NOMO-1 (cell line): ENCODE results near the gene TFDP2.

ENCODE experiments used
- DNase-seq, 2 experiments: peaks; one replicate each; lab custom pipeline; 2025; ENCODE audit not compliant: unreplicated experiment in 2 of 2; lab: John Stamatoyannopoulos, UW

TFDP2 gene

DNA sequence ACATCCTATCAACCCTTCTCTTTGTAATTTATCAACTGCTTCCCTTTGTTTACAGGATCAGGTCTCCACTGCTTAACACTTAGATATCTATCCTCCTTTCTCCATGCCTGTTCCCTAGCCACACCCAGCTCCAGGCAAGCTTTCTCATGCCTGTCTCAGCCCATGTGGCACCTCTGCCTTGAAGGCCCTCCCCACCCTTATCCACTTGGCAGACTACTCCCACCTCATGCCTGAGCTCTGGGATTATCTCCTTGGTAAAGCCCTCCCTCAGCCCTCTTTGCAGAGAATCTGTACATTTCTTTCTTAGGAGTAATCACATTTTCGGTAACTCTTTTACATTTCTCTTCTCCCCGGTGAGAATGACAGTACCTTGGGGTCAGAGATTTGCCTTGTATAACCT lies 176.9 kb downstream of the TFDP2 start:
- no peak for DNase-seq

DNA sequence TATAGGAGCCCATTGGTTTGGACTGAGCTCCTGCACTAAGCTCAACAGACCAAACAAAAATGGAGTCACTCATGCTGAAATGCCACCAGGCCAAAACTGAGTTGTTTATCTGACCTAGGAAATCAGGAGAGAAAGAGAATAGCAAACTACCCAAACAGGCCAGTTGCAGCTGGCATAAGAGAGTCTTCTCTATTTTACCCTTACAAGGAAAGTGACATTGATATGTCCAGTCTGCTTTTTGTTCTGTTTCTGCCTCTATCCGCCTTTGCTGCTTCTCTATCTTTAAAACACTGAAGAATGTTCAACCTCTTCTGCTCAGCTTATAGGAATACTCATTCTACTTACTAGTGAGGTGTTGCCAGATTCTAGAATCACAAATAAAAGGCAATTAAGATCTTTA lies 177.8 kb downstream of the TFDP2 start:
- no peak for DNase-seq

DNA sequence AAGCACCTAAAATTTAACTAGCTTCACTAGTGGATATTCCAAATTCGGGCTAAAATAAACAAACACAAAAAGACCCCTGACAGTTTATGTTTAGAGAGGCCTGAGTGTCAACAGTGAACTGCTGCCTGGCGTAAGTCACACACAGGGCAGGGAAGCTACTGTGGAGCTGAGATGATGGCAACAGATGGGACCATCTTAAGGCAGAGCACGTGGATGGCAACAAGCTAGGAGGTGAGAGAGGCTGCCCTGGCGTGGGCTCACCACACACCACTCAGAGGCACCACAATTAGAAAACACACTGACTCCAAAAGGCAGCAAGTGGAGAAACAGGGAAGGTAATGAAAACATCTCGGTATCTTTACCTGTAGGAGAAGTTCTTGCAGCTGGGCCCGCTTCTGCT lies 179.6 kb downstream of the TFDP2 start:
- DNase-seq: no peak

DNA sequence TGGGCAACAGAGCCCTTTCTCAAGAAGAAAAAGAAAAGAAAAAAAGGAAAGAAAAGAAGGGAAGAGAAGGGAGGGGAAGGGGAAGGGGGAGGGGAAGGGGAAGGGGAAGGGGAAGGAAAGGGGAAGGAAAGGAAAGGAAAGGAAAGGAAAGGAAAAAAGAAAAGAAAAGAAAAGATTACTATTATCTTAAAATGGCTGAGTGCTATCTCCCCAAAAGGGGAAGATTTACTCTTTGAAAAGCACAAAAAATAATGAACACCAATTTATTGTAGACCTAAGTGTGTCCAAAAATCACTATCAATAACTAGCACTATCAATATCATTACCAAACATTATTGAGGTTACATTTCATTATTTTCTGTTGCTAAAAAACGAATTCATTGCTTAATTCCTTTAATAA lies 183.9 kb downstream of the TFDP2 start:
- DNase-seq: no peak

DNA sequence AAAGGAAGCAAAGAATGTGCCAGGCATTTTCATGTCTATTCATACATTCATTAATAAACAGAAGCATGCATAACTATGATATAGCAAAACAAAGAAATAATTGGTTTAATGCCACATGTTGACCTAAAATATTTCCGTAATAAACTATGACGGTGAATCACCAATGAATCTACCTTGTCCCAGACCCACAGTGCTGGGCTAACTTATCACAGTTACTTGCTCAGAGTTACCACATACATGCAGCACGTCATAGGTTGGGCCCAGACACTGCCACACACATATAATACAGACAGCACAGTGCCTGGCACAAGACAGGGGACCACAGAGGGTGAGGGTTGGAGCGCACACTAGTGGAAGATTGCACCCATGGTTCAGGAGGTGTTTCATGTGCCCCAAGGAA lies 186.0 kb downstream of the TFDP2 start:
- no peak for DNase-seq

DNA sequence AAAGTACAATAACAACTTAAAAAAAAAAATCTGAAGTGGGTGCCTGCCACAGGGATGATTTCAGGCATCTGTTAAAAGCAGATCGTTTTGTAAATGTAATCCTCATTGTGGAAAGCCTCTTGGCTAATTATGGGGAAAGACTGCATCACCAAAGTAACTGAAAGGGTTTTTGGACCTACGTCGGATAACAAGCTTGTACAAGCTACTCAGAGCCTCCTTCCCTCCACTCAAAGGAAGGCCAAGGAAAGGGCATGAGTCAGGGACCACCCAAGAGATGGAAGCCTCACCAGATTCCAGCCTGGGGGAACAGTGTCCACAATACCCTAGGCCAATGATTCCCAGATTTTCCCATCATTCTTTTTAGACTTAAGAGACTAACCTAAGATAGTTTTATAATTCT lies 188.6 kb downstream of the TFDP2 start:
- no peak for DNase-seq

DNA sequence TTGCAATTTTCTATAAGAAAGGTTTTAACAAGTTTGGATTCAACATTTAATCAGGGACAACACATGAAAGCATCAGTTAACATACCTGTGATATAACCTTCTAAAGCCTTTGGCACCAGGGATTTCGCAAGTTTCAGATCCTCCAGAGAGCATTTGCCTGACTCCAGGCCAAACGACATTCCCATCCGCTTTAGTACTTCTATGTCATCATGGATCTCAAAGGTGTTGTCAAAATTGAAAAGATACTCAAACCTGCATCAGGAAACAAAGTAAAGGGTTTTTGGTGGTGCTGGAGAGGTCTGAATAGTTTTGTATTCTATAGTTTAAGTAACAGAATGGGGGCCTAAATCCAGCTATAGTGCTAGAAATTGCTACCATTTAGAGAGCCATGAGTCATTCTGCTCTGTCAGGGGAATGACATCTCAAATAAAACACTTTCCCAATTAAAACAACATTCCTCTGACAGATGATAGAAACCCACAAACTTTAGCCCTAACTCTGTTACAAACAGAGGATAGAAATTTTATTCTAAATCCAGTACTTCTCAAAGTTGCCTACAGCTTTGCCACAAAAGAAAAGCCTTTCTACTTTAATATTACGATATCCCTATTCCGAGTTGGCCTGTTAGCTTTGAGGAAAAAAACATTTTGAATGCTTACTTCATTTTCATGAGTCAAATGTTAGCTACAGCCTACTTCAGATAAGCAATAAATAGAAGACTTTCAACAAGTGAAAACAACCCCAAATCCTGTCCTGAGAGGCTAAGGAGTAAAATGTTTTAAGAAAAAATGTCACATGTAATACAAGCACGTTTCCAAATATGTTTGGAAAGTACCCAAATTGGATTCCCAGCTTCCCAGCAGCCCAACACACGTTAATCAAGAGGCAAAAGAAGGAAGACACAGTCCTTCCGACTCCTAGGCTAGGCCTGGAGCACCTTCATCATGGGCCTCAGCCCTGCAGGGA lies 189.5 kb downstream of the TFDP2 start:
- no peak for DNase-seq

DNA sequence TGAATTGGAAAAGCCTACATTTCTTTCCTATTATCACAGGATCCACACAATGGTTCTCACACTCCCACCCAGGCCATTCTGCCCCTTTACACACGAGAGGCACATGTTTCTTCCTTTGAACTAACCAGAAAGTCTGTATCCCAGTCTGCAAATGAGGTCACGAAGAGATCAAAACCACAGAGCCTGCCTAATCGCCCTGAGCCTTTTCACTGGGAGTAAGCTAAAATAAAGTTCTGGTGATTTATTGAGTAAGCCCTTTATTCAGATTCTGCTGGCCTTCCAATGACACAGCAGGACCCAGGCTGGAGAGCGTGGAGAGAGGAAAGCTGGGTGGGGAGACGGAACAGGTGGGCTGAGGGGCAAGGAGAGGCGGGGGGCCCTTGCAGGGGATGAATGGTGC lies 194.2 kb downstream of the TFDP2 start:
- no peak for DNase-seq

DNA sequence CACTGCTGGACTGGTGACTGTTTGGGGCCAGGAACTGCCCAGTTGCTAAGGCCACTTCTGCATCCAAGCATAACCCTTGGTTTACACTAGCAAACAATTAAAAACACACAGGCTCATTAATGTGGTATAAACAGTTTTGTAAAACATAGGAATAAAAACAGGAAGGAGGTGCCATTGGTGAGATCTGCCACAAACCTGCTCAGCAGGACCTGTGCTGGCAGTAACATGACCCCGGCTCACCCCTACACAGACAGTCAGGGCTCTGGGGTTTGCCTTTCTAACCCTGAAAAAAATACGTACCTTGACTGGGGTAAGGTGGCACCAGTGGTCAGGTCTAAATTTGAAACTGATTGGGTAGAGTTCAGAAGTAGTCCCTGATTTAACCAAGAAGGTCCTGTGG lies 196.7 kb downstream of the TFDP2 start:
- no peak for DNase-seq

DNA sequence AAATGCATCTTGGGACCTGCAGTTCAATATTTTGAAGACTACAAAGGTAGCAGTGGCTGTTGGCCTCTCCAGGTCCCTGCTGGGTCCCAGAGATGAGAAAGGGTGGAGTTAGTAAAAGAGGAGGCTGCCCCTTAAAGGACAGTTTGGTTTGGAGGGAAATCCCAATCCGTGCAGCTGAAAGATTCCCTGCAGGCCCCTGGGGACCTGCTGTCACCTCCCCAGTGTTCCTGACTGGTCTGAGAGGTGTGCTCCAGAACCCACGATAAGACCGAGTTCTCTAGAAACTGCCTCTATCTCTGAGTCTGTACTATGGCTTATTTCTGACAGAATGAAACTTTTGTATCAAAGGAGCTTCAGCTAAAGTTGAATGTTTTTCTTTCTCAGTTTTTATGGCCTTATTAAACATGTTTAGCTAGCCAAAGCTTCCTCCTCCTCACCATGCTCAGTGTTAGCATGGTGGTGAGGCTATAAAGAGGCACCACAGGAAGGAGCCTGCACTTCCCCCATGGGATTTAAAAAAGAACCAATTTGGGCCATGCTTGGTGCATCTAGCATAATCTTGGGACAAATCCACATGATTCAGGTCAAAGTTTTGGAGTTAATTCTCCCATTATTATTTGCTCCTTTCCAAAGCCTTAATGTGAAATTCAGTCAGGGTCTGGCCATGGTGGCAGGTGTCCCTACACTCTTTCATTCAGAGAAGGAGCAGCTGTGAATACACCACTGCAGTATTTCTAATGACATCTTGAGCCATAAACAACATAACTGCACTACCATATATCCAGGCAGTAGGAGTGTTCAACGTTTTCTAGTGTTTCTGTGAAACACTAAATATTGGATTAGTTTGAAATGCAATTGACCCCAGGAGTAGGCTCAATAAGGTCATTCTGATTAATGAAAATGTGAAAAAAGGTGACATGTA lies 198.5 kb downstream of the TFDP2 start:
- DNase-seq: no peak

DNA sequence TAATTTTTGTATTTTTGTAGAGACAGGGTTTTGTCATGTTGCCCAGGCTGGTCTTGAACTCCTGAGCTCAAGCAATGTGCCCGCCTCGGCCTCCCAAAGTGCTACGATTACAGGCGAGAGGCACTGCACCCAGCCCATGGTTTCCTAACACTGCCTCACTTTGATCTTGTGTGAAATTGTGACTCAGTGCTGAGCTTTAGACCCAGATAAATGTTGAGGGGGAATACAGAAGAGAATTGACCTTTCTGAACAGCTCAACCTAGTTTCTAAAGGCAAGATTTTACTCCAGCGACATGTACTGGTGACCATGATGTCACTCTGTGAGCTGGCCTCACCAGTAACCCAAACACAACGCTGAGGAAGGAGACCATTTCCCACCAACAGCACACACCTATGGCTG lies 199.4 kb downstream of the TFDP2 start:
- DNase-seq: no peak

DNA sequence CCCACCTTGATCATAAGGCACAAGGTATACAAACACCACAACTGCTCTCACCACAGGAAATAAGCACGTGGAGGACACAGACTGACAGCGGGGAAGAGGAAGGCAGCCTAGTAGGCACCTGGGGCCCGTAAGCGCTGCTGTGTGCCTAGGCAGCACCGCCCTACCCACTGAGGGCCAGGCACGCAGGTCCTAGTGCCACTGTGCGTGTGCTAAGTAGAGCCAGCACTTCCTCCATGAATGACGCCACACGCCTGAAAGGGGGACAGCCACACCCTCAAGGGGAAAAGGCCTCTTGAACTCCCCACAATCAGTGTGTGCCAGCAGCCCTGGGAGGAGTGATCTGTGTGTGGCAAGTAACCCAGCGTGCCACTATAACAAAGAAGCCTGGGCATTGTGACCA lies 199.9 kb downstream of the TFDP2 start:
- no peak for DNase-seq

DNA sequence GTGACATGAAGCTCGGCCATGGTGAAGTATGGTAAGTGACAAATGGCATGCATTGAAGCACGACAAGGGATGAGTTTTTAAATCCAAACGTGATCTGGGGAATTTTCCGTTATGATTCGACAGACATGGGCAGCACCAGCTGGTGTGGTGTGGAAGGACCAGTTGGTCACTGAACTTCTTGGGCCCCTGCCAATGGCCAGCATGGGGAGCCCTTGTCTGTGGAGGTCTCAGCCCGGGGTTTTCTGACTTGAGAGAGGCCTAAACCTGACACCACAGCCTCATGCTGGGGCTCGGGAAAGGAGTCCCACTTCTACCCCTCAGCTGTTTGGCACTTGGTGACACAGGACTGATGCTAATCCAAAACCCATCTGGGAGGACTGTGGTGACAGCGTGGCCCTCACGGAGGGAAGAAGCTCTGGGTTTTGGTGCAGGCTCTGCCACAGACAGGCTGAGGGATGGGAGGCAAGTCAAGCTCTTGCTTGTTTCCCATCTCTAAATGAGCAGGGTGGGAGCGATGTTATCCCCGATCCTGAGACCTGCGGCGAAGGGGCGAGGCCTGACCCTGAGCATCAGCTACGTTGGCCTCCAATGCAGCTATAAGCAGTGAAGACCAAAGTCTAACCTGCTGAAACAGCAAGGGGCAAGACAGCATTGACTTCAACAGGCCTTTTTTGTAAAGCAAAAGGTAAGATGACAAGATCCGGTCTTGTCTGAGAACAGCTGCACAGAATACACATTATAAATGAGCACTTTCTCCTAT lies 203.4 kb downstream of the TFDP2 start:
- no peak for DNase-seq

DNA sequence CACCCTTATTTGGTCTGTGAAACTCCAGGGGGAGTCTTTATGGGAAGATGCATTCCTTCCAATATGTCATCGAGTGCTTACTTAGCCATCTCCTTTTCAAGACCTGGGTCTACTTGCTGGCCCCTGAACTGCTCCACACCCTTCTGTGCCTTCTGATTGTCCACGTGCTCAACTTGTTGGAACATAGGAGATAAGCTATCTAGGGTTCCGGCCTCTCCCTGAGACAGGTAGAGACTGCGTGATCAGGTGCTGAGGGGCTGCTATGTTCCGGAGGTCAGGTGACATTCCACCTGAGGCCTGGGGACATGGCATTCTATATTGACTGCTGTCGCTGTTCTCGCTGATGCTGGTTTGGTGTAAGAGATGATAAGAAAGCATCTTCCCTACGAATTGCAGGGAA lies 207.3 kb downstream of the TFDP2 start:
- DNase-seq: no peak

DNA sequence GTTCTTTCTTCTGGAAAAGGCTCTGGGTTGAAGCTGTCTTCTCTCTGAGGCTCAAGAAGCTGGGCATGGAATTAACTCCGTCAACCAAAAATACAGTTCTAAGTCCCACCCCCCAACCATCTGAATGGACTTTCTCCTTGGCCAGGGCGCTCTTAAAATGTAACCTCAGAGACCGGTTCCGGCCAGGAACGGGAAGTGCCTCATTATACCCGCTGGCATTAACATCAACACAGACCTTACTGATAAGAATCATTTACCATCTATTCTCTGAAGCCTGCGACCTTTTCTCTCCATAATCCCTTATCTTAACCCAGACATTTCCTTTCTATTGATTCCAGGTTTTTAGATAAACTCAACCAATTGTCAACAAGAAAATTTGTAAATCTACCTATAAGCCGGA lies 208.3 kb downstream of the TFDP2 start:
- DNase-seq: no peak

DNA sequence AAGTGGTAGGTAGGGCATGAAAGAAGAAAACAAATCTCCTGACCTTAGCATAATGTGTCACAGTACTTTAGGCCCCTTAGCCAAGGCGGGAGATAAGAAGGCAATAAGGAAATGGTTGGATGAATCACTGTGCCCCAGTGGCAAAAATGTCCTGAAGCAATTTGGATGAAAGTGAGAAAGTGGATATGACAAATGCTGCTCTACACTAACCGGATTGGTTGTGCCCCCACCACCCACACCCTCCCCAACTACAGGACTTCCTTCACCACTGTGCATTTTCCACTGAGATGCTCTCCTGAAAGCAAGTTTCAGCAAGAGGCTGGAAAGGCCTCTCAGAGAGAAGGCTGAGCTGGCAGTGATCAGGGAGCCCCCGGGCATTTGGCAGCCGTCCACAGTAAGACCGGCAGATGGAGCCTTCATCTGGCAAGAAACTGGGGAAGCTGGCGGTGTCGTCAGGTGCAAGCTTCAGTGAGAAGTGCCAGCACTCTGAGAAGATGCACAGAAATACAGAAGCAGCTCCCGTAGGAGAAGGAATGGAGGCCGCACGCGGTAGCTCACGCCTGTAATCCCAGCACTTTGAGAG lies 209.1 kb downstream of the TFDP2 start:
- no peak for DNase-seq

DNA sequence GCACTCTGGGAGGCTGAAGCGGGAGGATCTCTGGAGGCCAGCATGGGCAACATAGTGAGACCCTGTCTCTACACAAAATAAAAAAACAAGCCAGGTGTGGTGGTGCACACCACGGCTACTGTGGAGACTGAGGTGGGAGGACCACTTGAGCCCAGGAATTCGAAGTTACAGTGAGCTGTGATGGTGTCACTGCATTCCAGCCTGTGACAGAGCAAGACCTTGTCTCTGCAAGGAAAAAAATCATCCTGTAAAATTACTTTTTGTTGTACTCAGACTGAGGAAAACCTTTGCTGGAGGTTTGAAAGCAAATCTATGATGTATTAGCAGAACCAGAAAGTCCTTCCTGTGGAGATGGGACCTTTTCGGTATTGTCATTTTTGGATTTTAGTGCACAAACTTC lies 209.6 kb downstream of the TFDP2 start:
- no peak for DNase-seq

DNA sequence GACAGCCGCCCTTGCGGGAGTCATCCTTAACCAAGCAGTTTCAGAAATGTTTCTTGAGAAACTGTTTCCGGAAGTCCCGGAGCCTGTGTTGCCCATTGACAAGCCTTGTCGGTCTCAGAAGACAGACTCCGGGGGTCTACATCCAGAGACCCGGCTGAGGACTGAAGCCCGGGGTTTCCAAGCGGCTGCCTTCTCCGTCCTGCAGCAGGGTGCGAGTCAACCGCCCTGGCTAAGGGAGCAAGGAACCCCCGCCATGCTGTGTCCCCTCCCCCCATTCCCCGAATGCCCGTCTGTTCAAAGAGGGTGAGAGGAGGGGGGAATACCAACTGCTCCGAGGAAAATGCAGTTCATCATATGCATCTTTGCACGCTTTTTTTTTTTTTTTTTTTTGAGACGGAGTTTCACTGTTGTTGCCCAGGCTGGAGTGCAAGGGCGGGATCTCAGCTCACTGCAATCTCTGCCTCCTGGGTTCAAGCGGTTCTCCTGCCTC lies 211.3 kb downstream of the TFDP2 start:
- no peak for DNase-seq

DNA sequence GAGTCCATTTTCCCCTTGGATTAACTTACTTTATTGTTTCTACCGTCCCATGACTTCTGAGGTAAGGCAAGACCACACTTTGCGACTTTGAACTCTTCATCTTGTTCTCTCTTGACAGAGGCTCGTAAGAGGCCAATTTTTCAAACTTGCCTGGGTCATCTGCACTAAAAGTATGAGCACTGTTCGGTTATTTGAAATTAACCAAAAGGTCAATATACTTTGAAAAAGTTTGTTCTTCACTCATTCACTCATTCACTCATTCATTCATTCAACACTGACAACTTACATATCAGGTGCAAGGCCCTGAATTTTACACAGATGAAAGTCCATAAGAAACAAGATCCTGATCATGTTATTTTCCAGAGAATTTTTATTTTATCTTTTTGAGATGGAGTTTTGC lies 215.0 kb downstream of the TFDP2 start:
- DNase-seq: no peak
